Stimulated activated CD8-positive, alpha-beta memory T cell treated with anti-CD3 and anti-CD28 coated beads, Interleukin-7, amount 100 ng/mL, for 48 hours (primary cell): ENCODE measurements around the gene SMAD5.

Experiments
- DNase-seq, 2 donors: peaks; one replicate each; pipeline ENCODE4 v3.0.0-alpha.2; 2020; ENCODE audit warnings: low read depth in 1 of 2; ENCODE audit errors: extremely low read depth in 1 of 2

Gene SMAD5

DNA sequence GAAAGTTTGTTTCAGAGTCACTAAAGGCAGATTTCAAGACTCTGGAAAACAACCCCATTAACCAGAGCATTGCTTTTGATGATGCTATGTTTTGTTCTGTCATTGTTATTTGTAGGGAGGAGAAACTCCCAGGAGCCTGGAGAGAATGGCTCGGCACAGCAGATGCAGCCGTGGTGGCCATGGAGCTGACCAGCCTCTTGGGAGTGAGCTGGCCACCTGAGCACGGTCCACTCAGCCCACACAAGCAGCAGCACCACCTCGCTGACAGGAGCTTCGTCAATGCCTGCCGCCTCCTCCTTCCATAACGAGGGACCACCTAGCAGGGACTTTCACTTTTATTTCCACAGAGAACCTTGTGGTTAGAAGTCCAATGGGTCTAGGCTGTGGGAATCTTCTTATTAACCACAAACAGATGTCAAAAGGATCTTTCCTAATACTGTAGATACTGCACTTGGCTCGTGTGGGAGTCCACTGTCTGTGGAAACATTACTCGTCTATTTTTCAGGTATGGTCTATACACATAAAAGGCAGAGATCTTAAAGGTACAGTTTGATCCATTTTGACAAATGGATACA lies 81.4 kb downstream of the SMAD5 start:
- DNase-seq = no peak

DNA sequence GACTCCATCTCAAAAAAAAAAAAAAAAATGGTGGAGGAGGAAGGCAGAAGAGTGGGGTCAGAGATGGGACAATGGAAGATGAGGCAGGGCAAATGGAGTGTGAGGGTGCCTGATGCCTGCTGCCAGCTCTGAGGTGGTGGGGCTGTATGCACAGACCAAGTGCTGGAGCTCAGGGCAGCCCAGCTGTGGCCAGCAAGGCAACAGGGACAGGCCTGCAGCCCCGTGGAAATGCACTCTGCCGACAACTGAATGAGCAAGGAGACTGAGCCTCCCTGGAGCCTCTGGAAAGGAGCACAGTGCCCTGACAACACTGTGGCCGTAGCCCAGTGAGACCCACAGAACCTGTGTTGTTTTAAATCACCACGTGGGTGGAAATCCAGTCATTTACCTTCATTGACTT lies 83.2 kb downstream of the SMAD5 start:
- no peak for DNase-seq

DNA sequence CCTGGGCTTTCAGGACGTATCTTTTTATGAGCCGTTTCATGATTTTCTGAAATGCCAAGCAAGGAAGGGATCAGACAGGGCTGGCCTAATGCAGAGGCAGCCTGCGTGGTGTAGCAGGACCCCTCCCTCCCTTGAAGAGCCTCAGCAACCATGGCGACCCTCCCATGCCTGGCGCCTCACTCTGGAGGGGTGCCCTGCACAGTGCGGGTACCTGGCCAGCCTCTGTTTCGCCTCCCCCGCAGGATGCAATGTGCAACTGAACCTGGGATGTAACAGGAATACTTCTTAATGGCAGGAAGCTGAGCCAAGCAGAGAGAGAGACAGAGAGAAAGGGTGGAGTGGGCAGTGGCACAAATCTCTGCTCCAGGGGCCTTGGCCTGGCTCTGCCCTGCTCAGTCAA lies 83.6 kb downstream of the SMAD5 start:
- DNase-seq = no peak

DNA sequence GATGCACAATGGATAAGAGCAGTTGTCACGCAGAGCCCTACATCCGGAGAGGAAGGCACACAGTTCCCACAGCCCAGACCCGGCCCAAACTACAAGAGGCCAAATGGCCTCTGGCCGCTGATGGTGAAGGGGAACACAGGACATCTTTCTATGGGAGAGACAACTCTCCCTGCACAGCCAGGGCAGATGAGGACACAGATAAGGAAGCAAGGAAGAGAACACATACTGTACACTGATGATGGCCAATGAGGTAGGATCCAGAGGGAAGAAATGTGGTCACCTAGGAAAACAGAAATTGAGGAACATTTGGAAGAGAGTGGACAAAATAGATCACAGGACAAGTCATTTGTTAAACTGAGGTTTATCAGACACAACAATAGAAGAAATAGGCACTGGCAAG lies 88.7 kb downstream of the SMAD5 start:
- no peak for DNase-seq

DNA sequence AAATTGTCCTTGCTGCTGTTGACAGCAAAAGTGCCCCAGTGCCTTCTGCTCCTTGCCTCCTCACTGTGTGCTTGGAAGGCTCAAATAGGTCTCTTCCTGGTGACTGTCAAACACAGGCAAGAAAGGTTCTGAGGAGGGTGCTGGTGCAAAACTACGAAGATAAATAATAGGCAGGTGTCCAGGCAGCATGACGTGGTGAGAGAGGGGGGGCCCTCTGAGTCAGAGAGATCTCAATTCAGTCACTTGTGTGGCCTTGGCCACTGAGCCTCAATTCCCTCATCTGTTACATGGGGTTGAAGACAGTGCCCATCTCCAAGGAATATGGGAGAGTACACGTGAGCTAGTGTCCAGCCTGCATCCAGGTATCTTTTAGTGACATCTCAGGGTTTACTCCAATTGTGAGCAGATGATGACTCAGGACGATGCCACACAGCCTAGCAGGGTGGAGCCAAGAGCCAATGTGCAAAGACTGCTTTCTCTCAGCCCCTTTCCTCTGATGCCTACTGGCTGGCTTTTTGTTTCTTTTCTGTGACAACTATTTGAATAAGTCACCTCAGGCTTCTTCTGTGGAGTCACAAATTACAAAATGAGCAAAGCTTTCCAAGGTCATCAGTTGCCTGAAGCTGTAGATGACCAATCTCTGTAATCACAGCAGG lies 90.1 kb downstream of the SMAD5 start:
- no peak for DNase-seq

DNA sequence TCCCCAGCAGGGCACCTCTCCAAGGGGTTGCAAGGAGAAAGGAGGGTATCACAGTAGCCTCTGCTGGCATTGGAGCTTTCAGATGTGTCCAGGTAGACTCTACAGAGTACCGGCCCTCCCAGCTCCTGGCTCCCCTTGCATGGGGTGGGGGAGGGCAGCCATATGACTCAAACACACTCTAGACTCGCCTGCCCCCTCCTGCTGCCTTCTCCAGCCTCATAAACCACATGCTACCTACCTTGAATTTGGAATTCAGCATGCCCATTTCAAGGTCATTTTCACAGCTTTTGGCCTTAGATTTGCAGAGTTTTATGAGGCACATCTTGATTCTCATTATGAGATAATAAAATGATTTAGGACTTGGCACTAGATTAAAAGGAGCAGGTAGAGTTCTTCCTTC lies 93.2 kb downstream of the SMAD5 start:
- DNase-seq = no peak

DNA sequence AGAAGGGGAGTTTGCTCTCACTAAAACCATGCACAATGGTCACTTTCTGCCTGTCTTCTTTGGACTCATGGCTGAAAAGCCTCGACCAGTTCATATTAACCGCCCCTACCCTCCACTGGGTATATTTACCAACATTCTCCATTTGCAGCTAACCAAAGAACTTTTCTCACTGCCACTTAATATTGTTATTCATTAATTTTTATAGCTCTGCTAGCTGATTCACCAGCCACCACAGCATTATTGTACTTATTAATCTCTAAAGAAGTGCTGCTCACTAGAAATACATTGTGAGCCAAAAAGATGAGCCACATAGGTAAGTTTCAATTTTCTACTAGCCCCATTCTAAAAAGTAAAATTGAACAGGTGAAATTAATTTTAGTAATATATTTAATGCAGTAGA lies 93.8 kb downstream of the SMAD5 start:
- DNase-seq = no peak

DNA sequence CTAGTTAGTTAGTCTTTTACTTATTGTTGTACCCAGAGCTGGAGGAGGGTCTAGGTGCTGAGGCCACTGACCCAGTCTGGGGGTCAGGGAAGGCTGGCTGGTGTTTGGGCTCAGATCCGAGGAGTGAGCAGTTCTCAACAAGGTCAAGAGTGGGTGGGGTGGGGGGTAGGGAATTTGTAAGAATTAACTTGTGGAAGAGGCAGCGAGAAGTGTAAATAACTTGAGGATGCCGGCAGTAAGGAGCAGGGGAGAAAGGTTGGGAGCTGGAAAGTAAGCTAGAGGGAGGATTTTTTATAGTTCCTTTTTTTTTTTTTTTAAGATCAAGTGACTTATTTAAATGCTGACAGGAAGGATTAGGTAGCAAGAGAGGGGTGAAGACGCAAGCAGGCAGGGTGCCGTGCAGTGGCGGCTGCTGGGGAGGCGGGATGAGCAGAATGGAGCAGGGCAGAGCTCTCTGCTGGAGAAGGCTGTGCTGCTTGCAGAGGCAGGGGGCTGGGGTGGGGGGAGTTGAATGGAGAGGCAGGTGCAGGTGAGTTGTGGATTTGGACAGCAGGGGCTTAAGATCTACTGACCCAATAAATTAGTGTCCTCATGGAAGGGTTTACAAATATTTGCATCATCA lies 95.6 kb downstream of the SMAD5 start:
- no peak for DNase-seq

DNA sequence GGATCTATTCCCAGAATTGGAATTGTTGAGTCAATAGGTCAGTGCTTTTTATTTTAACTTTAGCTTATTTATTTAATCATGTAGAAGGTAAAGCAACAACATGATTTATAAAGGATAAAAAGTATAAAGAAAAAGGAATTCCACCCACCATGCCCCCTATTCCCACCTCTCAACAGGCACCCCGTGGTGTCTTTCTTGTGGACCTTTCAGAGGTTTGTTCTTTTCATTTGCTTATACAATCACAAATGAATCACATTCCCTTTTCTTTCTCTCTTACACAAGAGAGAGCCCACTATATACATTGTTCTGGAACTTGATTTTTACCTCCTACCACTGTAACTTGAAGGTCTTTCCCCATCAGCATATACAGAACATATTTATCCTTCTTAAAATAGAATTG lies 97.5 kb downstream of the SMAD5 start:
- no peak for DNase-seq

DNA sequence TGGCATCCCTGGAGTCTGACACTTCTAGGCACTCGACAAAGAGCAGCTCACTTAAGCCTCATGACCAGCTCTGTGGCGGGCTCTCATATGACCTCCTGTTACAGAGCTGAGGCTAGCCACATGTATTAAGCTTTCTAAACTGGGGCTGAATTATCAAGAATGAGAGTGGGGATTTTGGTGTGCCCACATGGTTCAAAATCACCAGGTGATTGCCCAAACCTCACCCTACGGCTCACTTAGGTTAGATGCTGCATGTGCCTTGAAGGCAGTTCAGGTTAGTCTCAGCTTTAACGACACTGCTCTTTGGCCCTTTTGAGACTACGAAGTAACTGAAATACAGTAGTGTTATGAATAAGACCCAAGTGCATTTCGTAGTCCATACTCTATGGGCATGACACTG lies 99.7 kb downstream of the SMAD5 start:
- DNase-seq = no peak
